HG03571 (cell line): Measurements from ENCODE around the gene BRD3OS.

Source experiments
- ATAC-seq: cut with Tn5 transposase; IDR thresholded peaks from one replicate; pipeline ENCODE4 v1.9.1; 2021; ENCODE audit not compliant: unreplicated experiment

BRD3OS gene, protein sequence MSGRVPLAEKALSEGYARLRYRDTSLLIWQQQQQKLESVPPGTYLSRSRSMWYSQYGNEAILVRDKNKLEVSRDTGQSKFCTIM

GRCh38 chr9:134024828-134025605, at the start of gene BRD3OS:
TSS of gene BRD3OS (plus strand) at chr9:134025481. CDS start at chr9:134026748, 1,267 bp downstream.
- peak; percentile 85 for ATAC-seq

GRCh38 chr9:133975511-133975910, 49.8 kb upstream of the BRD3OS start:
- ATAC-seq, result no peak

DNA sequence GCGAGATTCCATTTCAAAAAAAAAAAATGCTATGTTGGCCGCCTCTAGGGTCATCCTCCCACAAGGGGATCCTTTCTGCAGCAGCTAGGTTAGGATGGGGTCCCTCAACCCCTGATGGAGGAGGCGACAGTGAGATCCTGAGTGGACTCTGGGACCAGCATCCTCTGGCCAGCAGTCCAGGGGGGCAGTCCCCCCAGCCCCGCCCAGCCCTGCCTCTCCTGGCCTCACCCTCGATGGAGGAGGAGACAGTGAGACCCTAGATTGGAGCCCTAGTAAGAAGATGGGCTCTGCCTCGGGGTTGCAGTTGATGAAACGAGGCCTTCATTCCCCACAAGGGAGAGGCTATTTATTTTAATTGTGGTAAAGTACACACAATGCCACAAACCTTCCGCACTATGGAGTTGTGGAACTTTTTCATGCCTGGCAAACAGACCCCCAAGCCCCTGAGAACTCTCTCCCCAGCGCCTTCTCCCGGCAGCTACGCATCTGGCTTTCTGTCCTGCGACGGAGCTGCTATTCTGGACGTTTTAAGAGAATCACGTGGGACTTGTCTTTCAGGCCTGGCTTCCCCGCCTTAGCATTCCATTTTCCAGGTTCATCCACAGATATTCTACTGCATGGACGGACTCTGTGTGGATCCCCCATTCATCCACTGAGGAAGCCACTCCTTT, 49.0 kb upstream of the BRD3OS start:
- ATAC-seq, result no peak

DNA sequence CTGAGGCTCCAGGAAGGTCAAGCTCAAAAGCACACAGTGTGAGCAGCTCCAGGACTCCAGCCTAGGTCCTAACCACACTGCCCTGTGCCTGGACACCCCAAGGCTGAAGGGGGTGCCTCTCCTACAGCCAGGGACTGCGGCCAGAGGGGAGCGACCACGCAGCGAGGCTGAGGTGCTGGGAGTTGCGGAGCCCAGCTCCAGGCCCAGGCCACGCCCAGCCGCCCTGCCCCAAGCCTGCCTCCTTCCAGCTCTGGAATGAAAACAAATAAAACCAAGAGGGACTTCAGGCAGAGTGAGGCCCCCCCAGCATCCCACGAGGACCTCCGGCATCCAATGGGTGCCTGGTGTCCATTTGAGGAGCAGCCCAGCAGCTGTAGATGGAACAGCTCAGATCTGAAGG, 48.4 kb upstream of the BRD3OS start:
- no peak for ATAC-seq

DNA sequence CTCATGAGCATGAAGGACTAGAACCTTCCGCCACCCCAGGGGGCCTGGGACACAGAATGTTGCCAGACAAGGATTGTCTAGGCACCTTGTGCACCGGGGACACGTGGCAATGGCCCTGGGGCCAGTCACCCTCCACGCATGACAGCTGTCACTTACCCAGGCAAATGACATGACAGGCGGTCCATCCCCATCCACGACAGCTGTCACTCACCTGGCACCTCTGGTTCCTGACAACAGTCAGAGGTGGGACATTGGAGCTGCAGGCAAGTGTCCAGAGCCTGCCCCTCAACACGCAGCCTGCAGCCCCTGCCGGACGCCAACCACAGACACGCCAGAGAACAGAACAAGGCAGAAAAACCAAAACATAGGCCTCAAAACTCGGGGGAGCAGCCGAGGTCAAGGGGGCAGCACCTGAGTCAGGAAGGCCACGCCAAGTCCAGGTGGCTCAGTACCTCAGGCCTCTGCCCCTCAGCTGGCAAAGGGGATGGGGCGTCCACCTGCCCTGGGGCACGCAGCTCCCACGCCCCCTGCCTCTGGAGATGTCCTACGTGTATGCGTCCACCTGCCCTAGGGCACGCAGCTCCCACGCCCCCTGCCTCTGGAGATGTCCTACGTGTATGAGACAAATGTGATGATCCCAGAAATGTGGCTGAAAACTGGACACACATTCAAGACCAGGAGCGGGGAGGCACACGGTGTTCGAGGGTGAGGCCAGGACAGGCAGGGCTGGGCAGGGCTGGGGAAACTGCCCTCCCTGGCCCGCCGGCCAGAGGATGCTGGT, 47.7 kb upstream of the BRD3OS start:
- ATAC-seq, result no peak

- no peak for ATAC-seq
Observed at GRCh38 chr9:133978226-133978898, 46.9 kb upstream of the BRD3OS start.

DNA sequence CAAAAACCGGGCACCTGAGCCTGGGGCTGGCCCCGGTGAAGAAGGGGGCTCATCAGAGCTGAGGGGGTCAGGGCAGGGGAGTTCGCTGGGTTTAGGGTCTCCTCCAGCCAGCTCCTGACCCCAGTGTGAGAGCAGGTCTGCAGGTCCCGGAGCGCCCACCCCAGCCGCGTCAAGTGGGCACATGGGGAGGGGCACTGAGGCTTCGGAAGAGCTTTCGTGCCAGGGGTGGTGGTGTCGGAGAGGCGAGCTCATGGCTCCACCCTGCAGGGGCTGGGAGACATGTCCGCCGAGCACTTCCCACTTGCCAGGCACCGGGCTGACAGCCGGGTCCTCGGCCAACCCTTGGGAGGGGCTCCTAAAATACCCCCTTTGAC, 46.4 kb upstream of the BRD3OS start:
- no peak for ATAC-seq

DNA sequence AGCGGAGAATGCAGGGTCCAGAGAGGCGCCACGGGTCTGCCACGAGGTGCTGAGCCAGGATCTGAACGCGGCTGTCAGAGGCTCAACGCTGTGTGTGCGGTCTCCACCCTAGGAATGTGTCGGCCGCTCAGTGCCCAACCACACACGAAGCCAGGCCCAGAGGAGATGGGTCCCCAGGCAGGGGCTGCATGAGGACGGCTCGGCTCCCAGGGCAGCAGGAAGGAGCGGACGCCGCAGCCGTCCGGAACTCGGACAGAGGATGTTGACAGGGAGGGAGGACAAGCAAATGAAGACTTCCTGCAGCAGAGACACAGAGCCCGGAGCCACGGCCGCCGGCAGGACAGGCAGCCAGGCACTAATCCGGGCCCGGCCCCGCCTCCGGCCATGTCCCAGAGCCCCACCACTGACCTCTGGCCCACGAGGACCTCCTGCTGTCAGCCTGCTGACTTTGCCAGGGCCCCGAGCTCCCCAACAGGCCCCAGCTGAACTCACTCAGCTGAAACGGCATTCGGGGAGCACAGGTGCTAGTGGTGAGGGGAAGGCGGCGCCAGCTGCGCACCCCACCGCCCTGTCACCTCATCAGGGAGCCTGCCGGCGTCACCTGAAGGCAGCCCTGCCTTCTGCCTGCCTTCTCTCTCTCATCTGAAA, 45.9 kb upstream of the BRD3OS start:
- peak; percentile 58 for ATAC-seq

DNA sequence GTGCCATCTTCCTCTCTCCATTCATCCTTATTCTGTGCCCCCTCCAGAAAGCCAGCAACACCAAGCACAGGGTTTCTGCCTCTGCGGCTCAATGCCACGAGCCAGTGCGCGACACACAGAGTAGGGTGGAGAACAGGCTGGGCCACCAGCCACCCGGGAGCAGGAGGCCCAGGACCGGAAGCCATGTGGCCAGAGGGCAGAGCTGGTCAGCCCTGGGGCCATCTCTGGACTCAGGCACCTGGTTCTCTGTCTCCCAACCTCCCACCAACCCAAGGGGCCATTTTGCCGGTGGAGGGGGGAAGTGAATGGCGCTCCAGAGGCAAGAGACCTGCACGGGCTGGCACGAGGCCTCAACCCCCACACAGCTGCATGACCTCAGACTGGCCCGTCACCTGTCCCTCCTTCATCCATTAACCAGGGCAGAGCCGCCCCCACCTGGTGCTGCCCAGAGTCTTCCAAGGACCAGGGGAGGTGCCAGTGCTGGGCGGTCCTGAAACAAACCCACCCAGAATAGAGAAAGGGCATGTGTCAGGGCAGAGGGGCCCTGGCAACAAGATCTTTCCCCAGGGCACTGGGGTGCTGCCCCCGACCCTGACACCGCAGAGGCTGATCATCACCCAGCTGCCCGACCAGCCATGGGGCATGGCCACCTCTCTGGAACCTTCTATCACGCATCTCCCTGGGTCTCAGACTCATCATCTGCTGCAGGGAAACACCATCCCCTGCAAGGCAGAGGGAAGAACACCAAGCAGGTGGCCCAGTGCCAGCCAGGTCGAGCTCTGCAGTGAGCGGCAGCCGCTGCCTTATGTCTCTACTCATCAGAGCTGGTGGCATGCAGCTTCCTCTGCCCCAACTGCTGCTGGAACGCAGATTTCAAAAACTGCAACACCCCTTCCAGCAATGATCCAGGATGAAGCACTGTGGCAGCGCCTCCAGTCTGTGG, 45.1 kb upstream of the BRD3OS start:
- no peak for ATAC-seq

- no peak for ATAC-seq
Observed at GRCh38 chr9:133980864-133981588, 44.3 kb upstream of the BRD3OS start.

GRCh38 chr9:133981589-133981957, 43.7 kb upstream of the BRD3OS start:
- ATAC-seq, result no peak

GRCh38 chr9:133981958-133982681, 43.2 kb upstream of the BRD3OS start:
- ATAC-seq, result no peak

DNA sequence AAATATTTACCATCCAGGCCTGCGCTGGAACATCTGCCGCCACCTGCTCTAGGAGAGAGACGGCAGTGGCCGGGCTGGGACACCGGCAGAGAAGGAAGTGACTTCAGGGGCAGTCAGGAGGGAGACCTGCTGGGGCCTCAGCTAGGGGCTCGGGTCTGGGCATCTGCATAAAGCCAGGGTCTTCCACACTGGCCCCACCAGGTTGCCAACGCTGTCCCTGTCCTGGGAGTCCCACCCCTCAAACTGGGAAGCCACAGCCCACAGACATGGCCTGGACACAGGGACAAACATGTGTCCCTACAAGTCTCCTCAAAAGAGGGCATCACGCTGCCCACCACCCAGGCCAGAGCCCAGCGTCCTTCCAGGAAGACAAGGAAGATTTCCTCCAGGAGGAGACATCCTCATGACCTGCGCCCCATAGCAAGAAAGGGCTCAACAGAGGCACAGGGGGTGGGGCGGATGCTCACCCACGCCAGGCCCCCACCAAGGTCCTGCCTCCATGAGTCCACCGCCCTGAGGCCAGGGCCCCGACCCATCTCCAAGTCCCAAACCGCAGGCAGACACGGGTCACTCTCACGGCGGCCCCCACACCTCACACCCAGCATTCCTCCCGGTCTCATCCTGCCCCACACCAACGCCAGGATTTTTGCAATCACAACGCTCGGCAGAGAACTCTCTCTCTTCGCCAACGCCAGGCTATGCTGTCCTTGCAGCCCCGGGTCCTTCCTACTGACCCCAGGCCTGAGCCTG, 42.1 kb upstream of the BRD3OS start:
- ATAC-seq, result no peak

DNA sequence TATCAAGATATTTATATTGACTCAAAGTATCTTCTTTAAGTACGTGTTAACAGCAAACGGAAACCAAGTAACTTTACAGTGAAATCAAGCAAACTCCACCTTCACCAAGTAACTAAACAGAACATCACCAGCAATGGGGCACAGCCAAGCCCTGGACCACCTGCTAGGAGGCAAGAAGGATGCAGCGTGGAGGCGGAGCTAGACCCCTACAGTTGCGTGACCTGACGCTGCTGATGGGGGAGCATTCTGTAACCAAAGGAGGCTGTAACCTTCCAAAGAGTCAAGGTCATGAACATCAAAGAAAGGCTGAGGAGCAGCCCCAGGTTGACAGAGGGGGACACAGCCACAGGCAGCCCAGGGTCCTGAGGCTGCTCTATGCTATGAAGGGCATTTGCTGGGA, 39.2 kb upstream of the BRD3OS start:
- no peak for ATAC-seq

- no peak for ATAC-seq
Observed at GRCh38 chr9:133986774-133987445, 38.4 kb upstream of the BRD3OS start.

DNA sequence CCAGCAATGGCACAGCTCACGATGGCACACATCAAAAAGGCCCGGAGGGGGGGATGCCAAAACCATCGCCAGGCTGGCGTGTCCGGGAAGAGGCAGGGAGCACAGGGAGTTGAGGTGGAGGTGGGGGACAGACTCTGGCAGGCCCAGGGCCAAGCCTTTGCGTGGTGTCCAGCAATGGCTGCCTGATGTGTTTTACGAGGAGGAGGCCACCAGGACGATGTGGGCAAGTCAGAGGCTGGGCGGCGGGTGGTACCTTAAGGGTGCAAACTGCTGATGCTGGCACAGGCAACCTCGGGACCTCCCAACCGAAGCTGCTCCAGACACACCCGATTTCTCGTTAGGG, 37.9 kb upstream of the BRD3OS start:
- no peak for ATAC-seq
